A549 (cell line): ENCODE results near the gene PLAC1. TPM values are rescaled to one million over a fixed set of nuclear protein-coding genes. Genes with fewer than 3 reads are reported as not detected.

Experiments used
- ATAC-seq, 2 experiments: fragments of 200-7000 bp in 1 of 2; fragments of >200 bp in 1 of 2; cut with Nextera tagmentation in 1 of 2; cut with Tn5 transposase in 1 of 2; 3 replicates each; pipeline versions ENCODE4 v1.8.0 to v1.9.1; 2018 to 2020; ENCODE audit warnings: mild to moderate bottlenecking in 1 of 2, moderate library complexity in 1 of 2
- CTCF ChIA-PET: fragments of 300-600 bp; sonication (Branson Sonifier 250); formaldehyde crosslinking; extraction: SDS; loops from one replicate; lab custom pipeline; 2021; ENCODE audit warnings: antibody characterized with exemption, inconsistent platforms; lab: Yijun Ruan, JAX
- POLR2A ChIA-PET: fragments of 350-600 bp; formaldehyde crosslinking; extraction: SDS; loops from one replicate; lab custom pipeline; 2021; ENCODE audit warnings: antibody characterized with exemption, inconsistent platforms; lab: Yijun Ruan, JAX
- DNase-seq, 2 experiments: peaks; one replicate each; pipeline versions ENCODE4 v3.0.0 to v3.0.0-alpha.2; 2011 to 2016; ENCODE audit warnings: low read depth in 1 of 2, low spot score in 1 of 2
- FAIRE-seq: peaks from 2 replicates; lab custom pipeline; 2011; peaks lifted over from hg19 to GRCh38; lab: Jason Lieb, UNC
- H3K27ac ChIP-seq, 2 experiments: fragments of >200 bp; sonication (Bioruptor Twin); formaldehyde crosslinking; 3 replicates each; pipeline ENCODE4 v1.5.1; 2016 to 2017
- H3K4me1 ChIP-seq: fragments of >200 bp; sonication (Bioruptor Twin); formaldehyde crosslinking; 3 replicates; pipeline ENCODE4 v1.6.1; 2016
- H3K4me2 ChIP-seq: fragments of >200 bp; sonication (Bioruptor Twin); formaldehyde crosslinking; 3 replicates; pipeline ENCODE4 v1.6.1; 2016
- H3K4me3 ChIP-seq: fragments of >200 bp; sonication (Bioruptor Twin); formaldehyde crosslinking; 3 replicates; pipeline ENCODE4 v1.5.1; 2016
- H3K9me3 ChIP-seq: fragments of >200 bp; sonication (Bioruptor Twin); formaldehyde crosslinking; 3 replicates; pipeline ENCODE4 v1.6.1; 2016
- ATOH8 ChIP-seq: fragments of 250-450 bp; sonication (Bioruptor Pico); IDR thresholded peaks from 2 replicates; pipeline ENCODE4 v1.5.0; 2020; ENCODE audit warnings: low read depth, mild to moderate bottlenecking, moderate library complexity
- BCL3 ChIP-seq: fragments of >200 bp; sonication (Bioruptor Twin); formaldehyde crosslinking; IDR thresholded peaks from 3 replicates; pipeline ENCODE4 v1.6.1; 2016
- CBX2 ChIP-seq: fragments of 200-600 bp; sonication (generic); IDR thresholded peaks from 2 replicates; pipeline ENCODE4 v1.6.1; 2016; ENCODE audit warnings: low read depth, mild to moderate bottlenecking, borderline replicate concordance
- CEBPB ChIP-seq, 2 experiments: fragments of >200 bp in 1 of 2; sonication (Bioruptor Twin) in 1 of 2; formaldehyde crosslinking in 1 of 2; IDR thresholded peaks; 2 replicates each; pipeline ENCODE4 v1.6.1; 2012 to 2016
- CHD2 ChIP-seq: fragments of 150-350 bp; IDR thresholded peaks from 2 replicates; pipeline ENCODE4 v1.6.1; 2014; ENCODE audit warnings: low read length; ENCODE audit not compliant: partially characterized antibody
- ELK1 ChIP-seq: fragments of 150-350 bp; IDR thresholded peaks from 2 replicates; pipeline ENCODE4 v1.6.1; 2014; ENCODE audit warnings: low read depth, mild to moderate bottlenecking, low read length
- EP300 ChIP-seq, 2 experiments: fragments of >200 bp; sonication (Bioruptor Twin); formaldehyde crosslinking; IDR thresholded peaks; 2 replicates in 1 of 2; 3 replicates in 1 of 2; pipeline ENCODE4 v1.6.1; 2016 to 2017
- FOSL2 ChIP-seq, 2 experiments: fragments of 450-650 bp in 1 of 2; fragments of >200 bp in 1 of 2; sonication (Bioruptor Twin) in 1 of 2; formaldehyde crosslinking; IDR thresholded peaks; 2 replicates each; pipeline versions ENCODE4 v1.5.0 to v1.6.1; 2016 to 2020; ENCODE audit warnings: mild to moderate bottlenecking in 1 of 2, moderate library complexity in 1 of 2
- GATA3 ChIP-seq: IDR thresholded peaks from 2 replicates; pipeline ENCODE4 v1.6.1; 2012; ENCODE audit warnings: borderline replicate concordance
- HES2 ChIP-seq: fragments of >200 bp; sonication (Bioruptor Twin); formaldehyde crosslinking; IDR thresholded peaks from 2 replicates; pipeline ENCODE4 v1.6.1; 2016
- JUN ChIP-seq, 2 experiments: fragments of >200 bp; sonication (Bioruptor Twin); formaldehyde crosslinking; IDR thresholded peaks; 2 replicates in 1 of 2; 3 replicates in 1 of 2; pipeline ENCODE4 v1.6.1; 2016 to 2017
- JUNB ChIP-seq: fragments of >200 bp; sonication (Bioruptor Twin); formaldehyde crosslinking; IDR thresholded peaks from 2 replicates; pipeline ENCODE4 v1.6.1; 2016
- MAX ChIP-seq: IDR thresholded peaks from 2 replicates; pipeline ENCODE4 v1.6.1; 2012
- MYC ChIP-seq: IDR thresholded peaks from 2 replicates; pipeline ENCODE4 v1.6.1; 2012; ENCODE audit warnings: mild to moderate bottlenecking, inconsistent platforms, low read length, improper control_type of control experiment, borderline replicate concordance
- NFE2L2 ChIP-seq: fragments of 150-350 bp; conservative IDR thresholded peaks from 2 replicates; pipeline ENCODE4 v1.6.1; 2014; ENCODE audit warnings: low read length
- PHF8 ChIP-seq: fragments of 200-600 bp; sonication (generic); IDR thresholded peaks from 2 replicates; pipeline ENCODE4 v1.6.1; 2016; ENCODE audit warnings: low read depth, mild to moderate bottlenecking, antibody characterized with exemption, moderate library complexity, borderline replicate concordance
- RAD21 ChIP-seq, 2 experiments: fragments of >200 bp in 1 of 2; sonication (Bioruptor Twin) in 1 of 2; formaldehyde crosslinking in 1 of 2; IDR thresholded peaks in 1 of 2; conservative IDR thresholded peaks in 1 of 2; 2 replicates in 1 of 2; 3 replicates in 1 of 2; pipeline ENCODE4 v1.6.1; 2012 to 2018; ENCODE audit warnings: inconsistent platforms in 1 of 2
- SMC3 ChIP-seq: fragments of >200 bp; sonication (Bioruptor Twin); formaldehyde crosslinking; IDR thresholded peaks from 3 replicates; pipeline ENCODE4 v1.6.1; 2018; ENCODE audit warnings: inconsistent platforms
- SREBF2 ChIP-seq: fragments of 450-650 bp; IDR thresholded peaks from 2 replicates; pipeline ENCODE4 v1.6.1; 2014; ENCODE audit warnings: mild to moderate bottlenecking, moderate library complexity
- ZSCAN20 ChIP-seq: fragments of 250-450 bp; sonication (Bioruptor Pico); IDR thresholded peaks from 2 replicates; pipeline ENCODE4 v1.8.0; 2022; ENCODE audit warnings: mild to moderate bottlenecking, moderate library complexity
- WGBS: methylation state at CpG from one replicate; pipeline ENCODE4 v1.1.6; 2017; ENCODE audit errors: missing lambda C conversion rate; 5-methylcytosine and 5-hydroxymethylcytosine counted together
- polyA plus RNA-seq, 4 experiments: library from polyadenylated mRNA; depleted of rRNA in 3 of 4; stranded (reverse); fragments of >200 nt; fragmentation: RNase III in 1 of 4; extraction: RNeasy Plus Mini Kit Qiagen cat#74134 plus additional on column Dnase treatment in 1 of 4; gene quantifications; 2 replicates in 3 of 4; 3 replicates in 1 of 4; pipeline ENCODE4 v1.2.3, GENCODE V29; 2011 to 2017

The PLAC1 gene
- polyA plus RNA-seq, 2 of the 4 experiments (the other 2 are of a cell fraction), result 0.79 to 2.6 TPM

- ATAC-seq (peak; percentile 87 to 88), DNase-seq (peak; percentile 73 to 79), FAIRE-seq (peak; percentile 100)
- Histone ChIP-seq H3K27ac (peak overlapping the region; percentile 94 to 99), H3K4me2 (peak overlapping the region; percentile 62), H3K9me3 (peaks cover 9% of the 10 kb centered on the region), H3K4me3 (no peak overlapping the region), H3K4me1 (peaks cover 35% of the 10 kb centered on the region)
- 61% methylated on average over 3 of the region's 3 CpGs for WGBS
- TF ChIP-seq RAD21 (conservative IDR thresholded peaks at IDR 0.05 in 1 of 2, IDR thresholded peaks at IDR 0.05 in 1 of 2) (peak; percentile 43 to 44), BCL3 (0 out of 3 replicates have a peak, but pooled peaks have one; percentile 12), FOSL2 (IDR thresholded peaks at IDR 0.05) (peak; percentile 74), FOSL2 (CRISPR knock-in tag; IDR thresholded peaks at IDR 0.05) (peak; percentile 70), MAX (peak; percentile 44; the same call in 1 of the 2 replicates), JUNB (peak; percentile 91), CHD2 (no peak), JUN (IDR thresholded peaks at IDR 0.05) (peak; percentile 65 to 76; a peak in 3 of 5 replicates), CEBPB (IDR thresholded peaks at IDR 0.05) (peak; percentile 84 to 93), ATOH8 (CRISPR knock-in tag) (no peak), HES2 (peak; percentile 46; the same call in 1 of the 2 replicates), EP300 (IDR thresholded peaks at IDR 0.05) (peak; percentile 19 to 82; a peak in 3 of 5 replicates), CBX2 (no peak), SMC3 (peak; percentile 18; the same call in 1 of the 3 replicates), GATA3 (peak; percentile 63; the same call in 1 of the 2 replicates)
- ChIA-PET CTCF (interaction anchor here (0.6 to 2.9 kb wide), 13 partner anchors 14 to 178 kb away, joined by 3 to 14 read pairs (median 5); no protein-coding TSS in a partner anchor), POLR2A (interaction anchor here (0.8 to 1.6 kb wide), 4 partner anchors 59 to 146 kb away, joined by 3 to 10 read pairs (median 4); no protein-coding TSS in a partner anchor)
Measured at GRCh38 chrX:134603806-134604700, 54.2 kb downstream of the PLAC1 start.

- TF ChIP-seq CHD2 (no peak), MYC (no peak), SREBF2 (no peak), NFE2L2 (no peak), ZSCAN20 (CRISPR knock-in tag) (no peak), HES2 (no peak), ELK1 (no peak), RAD21 (conservative IDR thresholded peaks at IDR 0.05 in 1 of 2, IDR thresholded peaks at IDR 0.05 in 1 of 2) (no peak), MAX (no peak), PHF8 (no peak)
- TF ChIP-seq, all 56 proteins: peak for 0
- DNase-seq (no peak), FAIRE-seq (peak; percentile 100), ATAC-seq (no peak)
- H3K4me3 ChIP-seq, result no peak overlapping the region
- peaks cover 9% of the 10 kb centered on the region for H3K9me3 ChIP-seq
- peaks cover 34% of the 10 kb centered on the region for H3K4me1 ChIP-seq
- H3K4me2 ChIP-seq, result no peak overlapping the region
- H3K27ac ChIP-seq, result peak overlapping the region; percentile 39 to 48; a peak in 5 of 6 replicates
- ChIA-PET POLR2A (no interaction called here), CTCF (no interaction called here)
Measured at GRCh38 chrX:134602410-134602809, 55.9 kb downstream of the PLAC1 start.
